ENCODE measurements around the gene UQCRC1. TPM values are rescaled to one million over a fixed set of nuclear protein-coding genes. Genes with fewer than 3 reads are reported as not detected.

Gene UQCRC1
- total and polyA plus RNA-seq, 2 of the 8 experiments (the other 6 are each of a cell fraction or from before 2014, with no cell fraction given) = 310 to 720 TPM

- Histone ChIP-seq H3K9ac (replicated peaks in 1 of 4; ENCODE audit: extremely low read depth in 1 of 4, low read depth in 3 of 4, low read length in 3 of 4) (no peak overlapping the region), H4K20me1 (replicated peaks in 1 of 2; ENCODE audit: control insufficient read depth in 1 of 2, insufficient read depth in 2 of 2, low read length in 2 of 2) (peaks cover 0 to 8% of the 10 kb centered on the region in 2 experiments), H3K27ac (ENCODE audit: low read depth, low read length) (no peak overlapping the region), H3K4me2 (ENCODE audit: insufficient read depth in 1 of 2, low read depth in 2 of 2, low read length in 2 of 2) (no peak overlapping the region), H3K79me2 (ENCODE audit: control insufficient read depth in 1 of 2, insufficient read depth in 2 of 2, low read length in 2 of 2) (peaks cover 0 to 27% of the 10 kb centered on the region in 2 experiments; a peak in 1 of 4 replicates), H3K56ac (replicated peaks; ENCODE audit: insufficient read length, low read depth, low read length) (no peak overlapping the region), H3K9me3 (ENCODE audit: insufficient read depth in 2 of 2, low read depth in 1 of 2, low read length in 1 of 2) (no peaks in the 10 kb centered on the region), H2BK12ac (ENCODE audit: low read depth, low read length) (no peak overlapping the region), H4K5ac (ENCODE audit: insufficient read length, low read depth, low read length) (no peak overlapping the region), H3K36me3 (ENCODE audit: control insufficient read depth in 2 of 4, insufficient read depth in 4 of 4, low read length in 3 of 4) (no peaks in the 10 kb centered on the region; a peak in 1 of 8 replicates), H3K23me2 (ENCODE audit: low read depth, low read length) (peaks cover 2% of the 10 kb centered on the region; the same call in 1 of the 2 replicates), H3K27me3 (replicated peaks in 1 of 4; ENCODE audit: control insufficient read depth in 3 of 4, extremely low read depth in 1 of 4, insufficient read depth in 3 of 4, low read length in 3 of 4) (no peaks in the 10 kb centered on the region), H3K18ac (ENCODE audit: extremely low read depth, low read length) (no peak overlapping the region), H2AFZ (ENCODE audit: low read length) (no peak overlapping the region), H4K8ac (ENCODE audit: extremely low read depth, insufficient read depth, low read length) (no peak overlapping the region), H2AK5ac (ENCODE audit: low read depth, low read length) (no peak overlapping the region), H3K14ac (ENCODE audit: insufficient read length) (no peak overlapping the region), H3K23ac (ENCODE audit: insufficient read length) (no peak overlapping the region), H3K4ac (replicated peaks; ENCODE audit: insufficient read length, low read depth, low read length) (no peak overlapping the region), H3K79me1 (ENCODE audit: low read depth, low read length) (peaks cover 11% of the 10 kb centered on the region), H4K91ac (replicated peaks; ENCODE audit: insufficient read length, low read length) (no peak overlapping the region), H2BK5ac (ENCODE audit: low read depth, low read length) (no peak overlapping the region; the same call in 1 of the 2 replicates), H2BK120ac (replicated peaks; ENCODE audit: low read depth, low read length) (no peak overlapping the region), H2BK15ac (ENCODE audit: low read length) (no peak overlapping the region), H3K4me1 (replicated peaks in 1 of 4; ENCODE audit: control insufficient read depth in 3 of 4, insufficient read depth in 4 of 4, low read length in 3 of 4) (peaks cover 0 to 12% (median 7%) of the 10 kb centered on the region in 4 experiments; a peak in 6 of 7 replicates), H2BK20ac (ENCODE audit: low read length) (no peak overlapping the region), H3K4me3 (ENCODE audit: extremely low read depth in 1 of 4, insufficient read depth in 2 of 4, low read depth in 3 of 4, low read length in 4 of 4) (no peak overlapping the region)
- POLR2A ChIA-PET (ENCODE audit: partially characterized antibody) = interaction anchor here (1.1 to 6.0 kb wide), 8 partner anchors 8 to 113 kb away, joined by 3 to 34 read pairs (median 4); partner anchors contain the start of genes ATRIP, CCDC51 and TMA7
- DNase-seq (ENCODE audit: low read depth in 1 of 2, low spot score in 2 of 2) (no peak), FAIRE-seq (no peak)
- CTCF ChIA-PET (ENCODE audit: partially characterized antibody) = interaction anchor here (0.8 to 3.6 kb wide), 15 partner anchors 8 to 145 kb away, joined by 3 to 15 read pairs (median 4); partner anchors contain the start of gene SLC26A6
- WGBS, 2 experiments (ENCODE audit: extremely low coverage in 1 of 2, insufficient coverage in 1 of 2, insufficient read length in 1 of 2, insufficient replicate concordance in 2 of 2, low coverage in 1 of 2, low lambda C conversion rate in 2 of 2, missing lambda C conversion rate in 1 of 2) = 94% methylated on average over 5 of the region's 5 CpGs; no CpG with 5 or more reads in 1 of the 2 experiments
- no peak for TF ChIP-seq ZNF274 (IDR thresholded peaks at IDR 0.05; ENCODE audit: borderline replicate concordance, extremely low read depth, low read length)
- TF ChIP-seq CHD1 (IDR thresholded peaks at IDR 0.05; ENCODE audit: low read depth, low read length) = no peak
- no peak for TF ChIP-seq RFX5 (IDR thresholded peaks at IDR 0.05; ENCODE audit: borderline replicate concordance, low read depth, low read length)
- no peak for TF ChIP-seq SP2 (IDR thresholded peaks at IDR 0.05; ENCODE audit: low read length)
Measured at GRCh38 chr3:48553361-48553760, 56.1 kb downstream of the UQCRC1 start.

Data from H1 (cell line).